ENCODE measurements around the gene ZNF423.

Gene ZNF423

DNA sequence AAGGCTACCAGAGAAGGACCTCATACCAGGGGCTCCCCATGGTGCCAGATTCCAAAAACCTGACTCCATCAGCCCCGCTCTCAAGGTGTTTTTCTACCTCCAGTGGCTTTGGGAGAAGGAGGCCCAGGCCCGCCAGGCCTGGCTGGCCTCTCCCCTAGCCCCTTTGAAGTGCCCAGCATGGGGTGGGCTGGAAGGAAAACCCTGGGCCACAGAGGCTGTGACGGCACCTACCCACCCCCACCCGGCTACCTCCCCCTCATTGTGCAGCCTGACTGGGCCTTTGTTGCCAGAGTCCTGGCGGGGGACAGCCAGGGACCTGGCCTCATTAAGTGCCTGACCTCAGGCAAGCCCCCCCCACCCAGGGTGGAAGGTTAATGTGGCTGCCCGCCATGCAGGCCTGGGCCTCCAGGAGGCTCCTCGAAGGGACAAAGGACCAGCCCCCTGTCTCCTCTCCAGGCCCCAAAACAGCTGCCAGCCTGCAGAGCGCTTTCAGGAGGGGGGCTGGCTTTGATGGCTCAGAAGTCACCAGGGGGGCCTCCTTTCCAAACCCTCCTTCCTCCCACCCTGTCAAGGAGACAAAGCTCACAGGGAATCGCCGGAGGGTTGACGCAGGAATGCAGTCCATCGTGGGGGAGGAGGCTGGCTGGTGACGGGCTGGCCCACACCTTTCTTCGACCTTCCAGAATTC lies 159.4 kb downstream of the ZNF423 start:
- DNase-seq (ENCODE audit: insufficient read length, low spot score) (no peak), FAIRE-seq (no peak)
- TF ChIP-seq POU2F2 (IDR thresholded peaks at IDR 0.05; ENCODE audit: low read depth, low read length) = no peak
- TF ChIP-seq TAF1 (IDR thresholded peaks at IDR 0.05; ENCODE audit: low read depth, low read length) = no peak
- TF ChIP-seq POLR2AphosphoS5 (IDR thresholded peaks at IDR 0.05; ENCODE audit: low read depth, low read length) = no peak
- no peak for TF ChIP-seq POLR2A (IDR thresholded peaks at IDR 0.05; ENCODE audit: low read depth, low read length)
- TF ChIP-seq SPI1 (IDR thresholded peaks at IDR 0.05; ENCODE audit: low read depth, low read length) = no peak
- no peak for TF ChIP-seq PAX5 (IDR thresholded peaks at IDR 0.05; ENCODE audit: insufficient read depth, low read length, severe bottlenecking)

GRCh38 chr16:49695782-49696413 lies 160.0 kb downstream of the ZNF423 start:
- no peak for FAIRE-seq
- no peak for DNase-seq (ENCODE audit: insufficient read length, low spot score)
- TF ChIP-seq POLR2AphosphoS5 (IDR thresholded peaks at IDR 0.05; ENCODE audit: low read depth, low read length) = no peak
- no peak for TF ChIP-seq SPI1 (IDR thresholded peaks at IDR 0.05; ENCODE audit: low read depth, low read length)
- TF ChIP-seq PAX5 (IDR thresholded peaks at IDR 0.05; ENCODE audit: insufficient read depth, low read length, severe bottlenecking) = no peak
- TF ChIP-seq POU2F2 (IDR thresholded peaks at IDR 0.05; ENCODE audit: low read depth, low read length) = no peak
- no peak for TF ChIP-seq TAF1 (IDR thresholded peaks at IDR 0.05; ENCODE audit: low read depth, low read length)
- no peak for TF ChIP-seq POLR2A (IDR thresholded peaks at IDR 0.05; ENCODE audit: low read depth, low read length)

DNA sequence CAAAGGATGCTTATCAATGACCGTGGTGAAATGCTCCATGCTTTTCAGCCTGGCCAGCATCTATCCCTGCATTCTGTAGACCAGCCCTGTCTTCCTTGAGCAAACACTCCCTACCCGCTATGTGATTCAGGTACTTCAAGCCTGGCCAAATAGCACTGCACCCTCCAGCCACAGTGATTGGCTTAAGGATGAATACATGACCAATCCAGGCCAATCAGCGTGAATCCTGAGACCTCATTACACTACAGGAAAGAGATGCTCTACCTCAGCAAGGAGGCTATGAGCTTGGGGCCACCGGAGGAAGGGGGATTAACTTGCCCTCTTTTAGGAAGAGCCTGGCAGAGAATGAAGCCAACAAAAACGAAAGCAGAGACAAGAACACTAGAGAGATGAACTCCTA lies 162.5 kb downstream of the ZNF423 start:
- DNase-seq (ENCODE audit: insufficient read length, low spot score) = no peak
- no peak for FAIRE-seq
- TF ChIP-seq PAX5 (IDR thresholded peaks at IDR 0.05; ENCODE audit: insufficient read depth, low read length, severe bottlenecking) (no peak), POU2F2 (IDR thresholded peaks at IDR 0.05; ENCODE audit: low read depth, low read length) (no peak), SPI1 (IDR thresholded peaks at IDR 0.05; ENCODE audit: low read depth, low read length) (no peak), TAF1 (IDR thresholded peaks at IDR 0.05; ENCODE audit: low read depth, low read length) (no peak), POLR2A (IDR thresholded peaks at IDR 0.05; ENCODE audit: low read depth, low read length) (no peak), POLR2AphosphoS5 (IDR thresholded peaks at IDR 0.05; ENCODE audit: low read depth, low read length) (no peak)

DNA sequence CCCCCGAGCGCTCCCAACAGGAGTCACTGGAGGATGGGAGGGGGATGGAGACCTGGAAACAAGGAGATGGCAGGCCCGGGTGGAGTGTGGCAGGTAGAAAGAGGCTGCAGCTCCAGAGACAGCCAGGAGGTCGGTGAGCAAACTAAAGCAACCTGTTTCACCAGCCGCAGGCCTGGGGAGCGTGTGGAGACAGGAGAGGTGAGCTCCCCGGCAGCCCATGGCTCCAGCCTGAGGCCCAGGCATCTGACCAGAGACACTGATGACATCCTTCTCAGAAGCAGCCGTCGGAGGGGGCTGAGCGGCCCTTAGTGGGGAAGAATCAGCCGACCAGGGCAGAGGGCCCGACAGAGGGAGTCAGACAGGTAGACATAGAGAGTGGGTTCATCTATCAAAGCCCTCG lies 165.1 kb downstream of the ZNF423 start:
- no peak for DNase-seq (ENCODE audit: insufficient read length, low spot score)
- no peak for FAIRE-seq
- TF ChIP-seq TAF1 (IDR thresholded peaks at IDR 0.05; ENCODE audit: low read depth, low read length) = no peak

DNA sequence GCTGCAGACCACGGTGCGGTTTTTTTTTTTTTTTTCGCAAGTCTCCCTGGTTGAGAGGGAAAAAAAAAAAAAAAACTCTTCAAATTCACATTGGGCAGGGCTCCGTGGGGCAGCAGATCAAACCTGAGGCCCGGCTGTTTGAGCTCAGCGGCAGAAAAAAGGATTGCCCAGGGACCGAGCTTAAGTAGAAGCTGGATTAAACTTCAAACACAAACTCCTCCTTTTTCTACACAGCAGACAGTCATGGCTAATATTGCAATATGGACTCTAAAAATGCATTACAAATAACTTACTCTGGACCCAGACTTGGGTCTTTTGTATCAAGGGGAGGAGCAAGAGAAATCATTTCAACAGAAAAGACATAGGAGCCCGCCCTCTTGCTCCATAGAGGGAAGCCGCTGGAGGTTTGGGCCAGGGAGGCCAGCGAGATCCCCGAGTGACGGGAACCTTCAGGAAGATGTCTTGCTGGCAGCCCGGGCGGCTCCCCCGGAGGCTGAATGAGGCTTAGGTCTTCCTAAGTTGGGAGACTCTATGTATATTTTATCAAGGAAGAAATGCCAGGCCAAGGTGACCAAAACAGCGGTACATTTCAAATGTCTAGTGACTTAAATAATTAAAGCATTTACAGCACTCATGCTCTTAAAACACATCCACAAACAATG lies 167.7 kb downstream of the ZNF423 start:
- FAIRE-seq (no peak), DNase-seq (ENCODE audit: insufficient read length, low spot score) (no peak)
- TF ChIP-seq POLR2A (IDR thresholded peaks at IDR 0.05; ENCODE audit: low read depth, low read length) (no peak), TAF1 (IDR thresholded peaks at IDR 0.05; ENCODE audit: low read depth, low read length) (no peak), SPI1 (IDR thresholded peaks at IDR 0.05; ENCODE audit: low read depth, low read length) (no peak), POU2F2 (IDR thresholded peaks at IDR 0.05; ENCODE audit: low read depth, low read length) (no peak), POLR2AphosphoS5 (IDR thresholded peaks at IDR 0.05; ENCODE audit: low read depth, low read length) (no peak), PAX5 (IDR thresholded peaks at IDR 0.05; ENCODE audit: insufficient read depth, low read length, severe bottlenecking) (no peak)

- FAIRE-seq (no peak), DNase-seq (ENCODE audit: insufficient read length, low spot score) (no peak)
- TF ChIP-seq TAF1 (IDR thresholded peaks at IDR 0.05; ENCODE audit: low read depth, low read length) (no peak), POLR2AphosphoS5 (IDR thresholded peaks at IDR 0.05; ENCODE audit: low read depth, low read length) (no peak), SPI1 (IDR thresholded peaks at IDR 0.05; ENCODE audit: low read depth, low read length) (no peak), PAX5 (IDR thresholded peaks at IDR 0.05; ENCODE audit: insufficient read depth, low read length, severe bottlenecking) (no peak), POU2F2 (IDR thresholded peaks at IDR 0.05; ENCODE audit: low read depth, low read length) (no peak), POLR2A (IDR thresholded peaks at IDR 0.05; ENCODE audit: low read depth, low read length) (no peak)
These were observed 168.4 kb downstream of the ZNF423 start for GRCh38 chr16:49687476-49688002.

DNA sequence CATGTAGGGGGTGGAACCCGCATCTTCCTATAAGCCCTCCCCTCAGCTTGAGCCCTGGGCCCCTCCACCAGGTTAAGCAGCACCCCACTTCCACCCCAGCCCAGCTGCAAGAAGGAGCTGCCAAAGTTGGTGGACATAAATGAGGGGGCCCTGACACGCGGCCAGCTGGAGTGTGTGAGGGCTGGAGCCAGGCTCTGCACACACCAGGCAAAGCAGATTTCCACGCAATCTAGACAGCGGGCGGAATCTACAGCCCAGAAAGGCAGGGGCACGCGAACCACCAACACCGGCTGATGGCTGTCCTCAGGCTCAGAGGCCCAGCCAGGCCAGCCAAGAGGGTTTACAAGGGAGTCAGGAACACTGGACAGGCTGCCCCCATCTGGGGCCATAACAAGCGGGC lies 171.2 kb downstream of the ZNF423 start:
- FAIRE-seq (no peak), DNase-seq (ENCODE audit: insufficient read length, low spot score) (no peak)
- TF ChIP-seq POLR2A (IDR thresholded peaks at IDR 0.05; ENCODE audit: low read depth, low read length) = no peak
- TF ChIP-seq POLR2AphosphoS5 (IDR thresholded peaks at IDR 0.05; ENCODE audit: low read depth, low read length) = no peak
- no peak for TF ChIP-seq TAF1 (IDR thresholded peaks at IDR 0.05; ENCODE audit: low read depth, low read length)
- no peak for TF ChIP-seq SPI1 (IDR thresholded peaks at IDR 0.05; ENCODE audit: low read depth, low read length)
- TF ChIP-seq POU2F2 (IDR thresholded peaks at IDR 0.05; ENCODE audit: low read depth, low read length) = no peak

- FAIRE-seq (no peak), DNase-seq (ENCODE audit: insufficient read length, low spot score) (no peak)
- TF ChIP-seq TAF1 (IDR thresholded peaks at IDR 0.05; ENCODE audit: low read depth, low read length) (no peak), SPI1 (IDR thresholded peaks at IDR 0.05; ENCODE audit: low read depth, low read length) (no peak), POLR2AphosphoS5 (IDR thresholded peaks at IDR 0.05; ENCODE audit: low read depth, low read length) (no peak), POU2F2 (IDR thresholded peaks at IDR 0.05; ENCODE audit: low read depth, low read length) (no peak), PAX5 (IDR thresholded peaks at IDR 0.05; ENCODE audit: insufficient read depth, low read length, severe bottlenecking) (no peak), POLR2A (IDR thresholded peaks at IDR 0.05; ENCODE audit: low read depth, low read length) (no peak)
These were observed 173.2 kb downstream of the ZNF423 start for GRCh38 chr16:49682577-49683165.

GRCh38 chr16:49681217-49681883 lies 174.6 kb downstream of the ZNF423 start:
- no peak for FAIRE-seq
- TF ChIP-seq PAX5 (IDR thresholded peaks at IDR 0.05; ENCODE audit: insufficient read depth, low read length, severe bottlenecking) = no peak
- no peak for TF ChIP-seq SPI1 (IDR thresholded peaks at IDR 0.05; ENCODE audit: low read depth, low read length)
- TF ChIP-seq POU2F2 (IDR thresholded peaks at IDR 0.05; ENCODE audit: low read depth, low read length) = no peak
- TF ChIP-seq POLR2AphosphoS5 (IDR thresholded peaks at IDR 0.05; ENCODE audit: low read depth, low read length) = no peak
- no peak for TF ChIP-seq TAF1 (IDR thresholded peaks at IDR 0.05; ENCODE audit: low read depth, low read length)
- no peak for TF ChIP-seq POLR2A (IDR thresholded peaks at IDR 0.05; ENCODE audit: low read depth, low read length)
- DNase-seq (ENCODE audit: insufficient read length, low spot score) = no peak

Data from GM12891 (cell line).